ENCODE measurements around the gene HECTD1.
"Not testable (repeated sequence)": the region's sequence is repeated elsewhere in the genome, so short reads cannot be mapped to it uniquely, and the experiment has no call there.

HECTD1 gene

GRCh38 chr14:31122098-31122611 is 85.4 kb downstream of the HECTD1 start:
- H3K9me3 Mint-ChIP-seq = no peaks in the 10 kb centered on the region
- DNase-seq (ENCODE audit: low spot score in 2 of 2) = no peak
- ATAC-seq (replicated peaks; ENCODE audit: extremely low read depth, poor library complexity, severe bottlenecking) = no peak
- no peak overlapping the region for H3K27ac Mint-ChIP-seq (ENCODE audit: low read depth)
- H3K27me3 Mint-ChIP-seq = no peaks in the 10 kb centered on the region
- peaks cover 12% of the 10 kb centered on the region for H3K4me1 Mint-ChIP-seq
- H3K36me3 Mint-ChIP-seq (ENCODE audit: insufficient read depth) = peaks cover 59% of the 10 kb centered on the region
- no peak overlapping the region for H3K4me3 Mint-ChIP-seq

- Mint-ChIP-seq H3K36me3 (ENCODE audit: insufficient read depth) (peaks cover 73% of the 10 kb centered on the region), H3K27ac (ENCODE audit: low read depth) (no peak overlapping the region), H3K9me3 (no peaks in the 10 kb centered on the region), H3K27me3 (no peaks in the 10 kb centered on the region), H3K4me3 (no peak overlapping the region), H3K4me1 (peaks cover 7% of the 10 kb centered on the region)
- ATAC-seq (replicated peaks; ENCODE audit: extremely low read depth, poor library complexity, severe bottlenecking) (no peak), DNase-seq (ENCODE audit: low spot score in 2 of 2) (no peak)
Observed at GRCh38 chr14:31118892-31119291, 88.7 kb downstream of the HECTD1 start.

- Mint-ChIP-seq H3K27ac (ENCODE audit: low read depth) (no peak overlapping the region), H3K9me3 (no peaks in the 10 kb centered on the region), H3K27me3 (no peaks in the 10 kb centered on the region), H3K4me1 (no peaks in the 10 kb centered on the region), H3K36me3 (ENCODE audit: insufficient read depth) (peaks cover 74% of the 10 kb centered on the region), H3K4me3 (no peak overlapping the region)
- no peak for DNase-seq (ENCODE audit: low spot score in 2 of 2)
- no peak for ATAC-seq (replicated peaks; ENCODE audit: extremely low read depth, poor library complexity, severe bottlenecking)
Observed at GRCh38 chr14:31113794-31114193, 93.8 kb downstream of the HECTD1 start.

GRCh38 chr14:31110872-31111271 is 96.7 kb downstream of the HECTD1 start:
- peaks cover 66% of the 10 kb centered on the region for H3K36me3 Mint-ChIP-seq (ENCODE audit: insufficient read depth)

GRCh38 chr14:31109257-31109656 is 98.3 kb downstream of the HECTD1 start:
- H3K4me1 Mint-ChIP-seq = no peaks in the 10 kb centered on the region
- H3K27me3 Mint-ChIP-seq = no peaks in the 10 kb centered on the region
- ATAC-seq (replicated peaks; ENCODE audit: extremely low read depth, poor library complexity, severe bottlenecking) = no peak
- peaks cover 67% of the 10 kb centered on the region for H3K36me3 Mint-ChIP-seq (ENCODE audit: insufficient read depth)
- H3K9me3 Mint-ChIP-seq = no peaks in the 10 kb centered on the region
- no peak for DNase-seq (ENCODE audit: low spot score in 2 of 2)
- H3K27ac Mint-ChIP-seq (ENCODE audit: low read depth) = no peak overlapping the region
- H3K4me3 Mint-ChIP-seq = no peak overlapping the region

More at GRCh38 chr14:31110872-31111271, 96.7 kb downstream of the HECTD1 start:
- H3K4me3 Mint-ChIP-seq = no peak overlapping the region
- H3K27me3 Mint-ChIP-seq = no peaks in the 10 kb centered on the region
- H3K27ac Mint-ChIP-seq (ENCODE audit: low read depth) = no peak overlapping the region
- ATAC-seq (replicated peaks; ENCODE audit: extremely low read depth, poor library complexity, severe bottlenecking) = no peak
- no peaks in the 10 kb centered on the region for H3K9me3 Mint-ChIP-seq
- no peaks in the 10 kb centered on the region for H3K4me1 Mint-ChIP-seq
- DNase-seq (ENCODE audit: low spot score in 2 of 2) = no peak

- H3K36me3 Mint-ChIP-seq (ENCODE audit: insufficient read depth) = peaks cover 70% of the 10 kb centered on the region
- DNase-seq (ENCODE audit: low spot score in 2 of 2) (no peak), ATAC-seq (replicated peaks; ENCODE audit: extremely low read depth, poor library complexity, severe bottlenecking) (no peak)
- H3K4me1 Mint-ChIP-seq = no peaks in the 10 kb centered on the region
- no peak overlapping the region for H3K4me3 Mint-ChIP-seq
- H3K9me3 Mint-ChIP-seq = no peaks in the 10 kb centered on the region
- H3K27ac Mint-ChIP-seq (ENCODE audit: low read depth) = no peak overlapping the region
- no peaks in the 10 kb centered on the region for H3K27me3 Mint-ChIP-seq
Observed at GRCh38 chr14:31106768-31107167, 100.8 kb downstream of the HECTD1 start.

GRCh38 chr14:31097081-31097480 is 110.5 kb downstream of the HECTD1 start:
- peaks cover 36% of the 10 kb centered on the region for H3K36me3 Mint-ChIP-seq (ENCODE audit: insufficient read depth)
- H3K27me3 Mint-ChIP-seq = no peaks in the 10 kb centered on the region
- DNase-seq (ENCODE audit: low spot score in 2 of 2) (no peak), ATAC-seq (replicated peaks; ENCODE audit: extremely low read depth, poor library complexity, severe bottlenecking) (no peak)
- H3K4me1 Mint-ChIP-seq = no peaks in the 10 kb centered on the region
- H3K4me3 Mint-ChIP-seq = no peak overlapping the region
- H3K27ac Mint-ChIP-seq (ENCODE audit: low read depth) = no peak overlapping the region
- no peaks in the 10 kb centered on the region for H3K9me3 Mint-ChIP-seq

GRCh38 chr14:31096255-31096654 is 111.3 kb downstream of the HECTD1 start:
- Mint-ChIP-seq H3K9me3 (no peaks in the 10 kb centered on the region), H3K4me1 (no peaks in the 10 kb centered on the region), H3K27me3 (no peaks in the 10 kb centered on the region), H3K27ac (ENCODE audit: low read depth) (no peak overlapping the region), H3K36me3 (ENCODE audit: insufficient read depth) (peaks cover 29% of the 10 kb centered on the region), H3K4me3 (no peak overlapping the region)
- DNase-seq (ENCODE audit: low spot score in 2 of 2) (no peak), ATAC-seq (replicated peaks; ENCODE audit: extremely low read depth, poor library complexity, severe bottlenecking) (no peak)

- H3K4me1 Mint-ChIP-seq; H3K27ac Mint-ChIP-seq (ENCODE audit: low read depth); H3K9me3 Mint-ChIP-seq; ATAC-seq (replicated peaks; ENCODE audit: extremely low read depth, poor library complexity, severe bottlenecking); DNase-seq (ENCODE audit: low spot score in 2 of 2); H3K27me3 Mint-ChIP-seq; H3K4me3 Mint-ChIP-seq: not testable (repeated sequence)
- H3K36me3 Mint-ChIP-seq (ENCODE audit: insufficient read depth) = peaks cover 26% of the 10 kb centered on the region
Observed at GRCh38 chr14:31095817-31096216, 111.8 kb downstream of the HECTD1 start.

- not testable (repeated sequence) for H3K27ac Mint-ChIP-seq (ENCODE audit: low read depth); H3K4me1 Mint-ChIP-seq; H3K4me3 Mint-ChIP-seq; H3K9me3 Mint-ChIP-seq; H3K27me3 Mint-ChIP-seq; ATAC-seq (replicated peaks; ENCODE audit: extremely low read depth, poor library complexity, severe bottlenecking); DNase-seq (ENCODE audit: low spot score in 2 of 2); H3K36me3 Mint-ChIP-seq (ENCODE audit: insufficient read depth)
Observed at GRCh38 chr14:31093884-31094839, 113.4 kb downstream of the HECTD1 start.

- DNase-seq (ENCODE audit: low spot score in 2 of 2) (no peak), ATAC-seq (replicated peaks; ENCODE audit: extremely low read depth, poor library complexity, severe bottlenecking) (no peak)
- H3K9me3 Mint-ChIP-seq = no peaks in the 10 kb centered on the region
- no peaks in the 10 kb centered on the region for H3K36me3 Mint-ChIP-seq (ENCODE audit: insufficient read depth)
- no peak overlapping the region for H3K4me3 Mint-ChIP-seq
- H3K4me1 Mint-ChIP-seq = no peaks in the 10 kb centered on the region
- no peaks in the 10 kb centered on the region for H3K27me3 Mint-ChIP-seq
- no peak overlapping the region for H3K27ac Mint-ChIP-seq (ENCODE audit: low read depth)
Observed at GRCh38 chr14:31092160-31092708, 115.4 kb downstream of the HECTD1 start.

- Mint-ChIP-seq H3K27me3 (no peaks in the 10 kb centered on the region), H3K4me1 (no peaks in the 10 kb centered on the region), H3K9me3 (no peaks in the 10 kb centered on the region), H3K36me3 (ENCODE audit: insufficient read depth) (no peaks in the 10 kb centered on the region), H3K4me3 (no peak overlapping the region), H3K27ac (ENCODE audit: low read depth) (no peak overlapping the region)
- DNase-seq (ENCODE audit: low spot score in 2 of 2) (no peak), ATAC-seq (replicated peaks; ENCODE audit: extremely low read depth, poor library complexity, severe bottlenecking) (no peak)
Observed at GRCh38 chr14:31090883-31091764, 116.5 kb downstream of the HECTD1 start.
